NCI-H2227 treated with DMSO at 0.1 percent for 48 hours (cell line): Measurements from ENCODE around the gene BBS1.
"Not testable (repeated sequence)": the region's sequence is repeated elsewhere in the genome, so short reads cannot be mapped to it uniquely, and the experiment has no call there.

ENCODE experiments used
- DNase-seq: peaks from one replicate; lab custom pipeline; 2025; lab: John Stamatoyannopoulos, UW

The BBS1 gene

GRCh38 chr11:66524304-66525040, 14.0 kb downstream of the BBS1 start:
- DNase-seq = no peak

- no peak for DNase-seq
Measured at GRCh38 chr11:66529069-66529468, 18.6 kb downstream of the BBS1 start.

GRCh38 chr11:66529655-66530054, 19.2 kb downstream of the BBS1 start:
- no peak for DNase-seq

GRCh38 chr11:66530927-66531709, 20.7 kb downstream of the BBS1 start:
- DNase-seq = no peak

GRCh38 chr11:66531841-66532240, 21.4 kb downstream of the BBS1 start:
- DNase-seq = no peak

- DNase-seq = no peak
Measured at GRCh38 chr11:66532784-66533183, 22.3 kb downstream of the BBS1 start.

- DNase-seq = no peak
Measured at GRCh38 chr11:66539170-66539869, 28.9 kb downstream of the BBS1 start.

GRCh38 chr11:66539870-66540213, 29.4 kb downstream of the BBS1 start:
- DNase-seq = no peak

- DNase-seq = not testable (repeated sequence)
Measured at GRCh38 chr11:66540598-66540997, 30.2 kb downstream of the BBS1 start.

- no peak for DNase-seq
Measured at GRCh38 chr11:66541892-66542291, 31.5 kb downstream of the BBS1 start.

- DNase-seq = no peak
Measured at GRCh38 chr11:66542362-66542761, 31.9 kb downstream of the BBS1 start.

- DNase-seq = peak; percentile 36
Measured at GRCh38 chr11:66543263-66544107, 33.0 kb downstream of the BBS1 start.

- not testable (repeated sequence) for DNase-seq
Measured at GRCh38 chr11:66544952-66545351, 34.5 kb downstream of the BBS1 start.

GRCh38 chr11:66545701-66546367, 35.4 kb downstream of the BBS1 start, which contains the start of gene ZDHHC24:
ZDHHC24 (minus strand) TSS chr11:66546048; CDS start chr11:66546003, 45 bp downstream.
- DNase-seq = peak; percentile 96

- no peak for DNase-seq
Measured at GRCh38 chr11:66546368-66546965, 36.0 kb downstream of the BBS1 start, which contains the start of gene ACTN3. ACTN3 (plus strand) TSS chr11:66546903; CDS start chr11:66546938, 35 bp downstream.

- DNase-seq = no peak
Measured at GRCh38 chr11:66546966-66547661, 36.7 kb downstream of the BBS1 start.

GRCh38 chr11:66547662-66548009, 37.2 kb downstream of the BBS1 start:
- no peak for DNase-seq

- no peak for DNase-seq
Measured at GRCh38 chr11:66548041-66548440, 37.6 kb downstream of the BBS1 start.

- DNase-seq = no peak
Measured at GRCh38 chr11:66548774-66549630, 38.6 kb downstream of the BBS1 start.
